Retina (tissue), 1 donor: ENCODE data around the gene LRRC74A.
A peak's percentile ranks its signal among the peaks of the same experiment; 100 is the strongest.

Source experiments
- DNase-seq: peaks from one replicate; pipeline ENCODE4 v3.0.0-alpha.2; 2016

Gene LRRC74A

DNA sequence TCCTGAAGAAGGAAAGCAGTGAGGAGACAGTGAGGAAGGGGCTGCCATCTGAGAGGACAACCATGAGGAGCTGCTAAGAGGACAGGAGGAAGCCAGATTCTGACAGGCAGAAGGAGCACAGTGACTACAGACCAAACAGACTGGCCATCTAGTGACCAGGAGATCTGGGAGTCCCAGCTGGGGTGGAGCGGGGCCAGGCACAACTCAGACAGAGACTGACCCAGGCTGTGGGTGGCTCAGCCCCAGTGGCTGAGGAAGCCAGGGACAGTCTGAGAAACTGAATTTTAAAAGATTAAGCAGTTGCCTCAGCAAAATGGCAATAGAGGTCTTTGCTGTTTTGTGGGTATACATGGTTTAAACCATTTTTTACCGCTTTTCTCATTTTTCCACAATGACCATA is 28.9 kb downstream of the LRRC74A start:
- DNase-seq, result no peak

- no peak for DNase-seq
Observed at GRCh38 chr14:76856769-76857168, 30.6 kb downstream of the LRRC74A start.

DNA sequence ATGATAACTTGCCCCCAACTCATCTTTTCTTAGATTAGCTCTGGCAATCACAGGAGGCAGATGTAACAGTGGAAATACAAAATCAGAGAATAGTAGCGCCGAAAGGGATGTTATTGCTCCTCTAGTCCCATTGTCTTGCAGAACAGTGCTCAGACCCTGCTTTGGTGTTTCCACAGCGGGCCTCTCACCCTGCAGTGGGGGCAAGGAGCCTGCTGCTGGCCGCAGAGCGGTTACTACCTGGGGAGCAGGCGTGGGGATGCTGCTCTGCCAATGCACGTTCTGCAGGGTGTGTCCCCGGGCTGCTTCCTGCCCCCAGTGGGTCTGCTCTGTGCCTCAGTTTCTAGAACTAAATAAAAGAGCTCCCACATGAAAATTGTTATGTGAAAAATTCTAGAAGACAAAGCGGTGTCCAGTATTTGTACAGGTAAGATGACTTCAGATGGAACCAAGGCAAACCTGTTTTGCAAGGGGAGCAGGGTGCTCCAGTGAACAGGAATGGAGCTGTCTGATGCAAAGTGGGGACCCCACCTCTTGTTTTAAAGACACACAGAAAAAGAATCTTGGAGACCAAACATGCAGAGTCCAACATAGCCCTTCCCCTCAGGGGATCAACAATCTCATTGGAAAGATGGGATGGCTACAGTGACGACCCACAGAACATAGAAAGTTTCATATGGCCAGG is 35.5 kb downstream of the LRRC74A start:
- no peak for DNase-seq

GRCh38 chr14:76862546-76863282 is 36.5 kb downstream of the LRRC74A start:
- DNase-seq, result no peak

GRCh38 chr14:76863724-76864407 is 37.7 kb downstream of the LRRC74A start:
- DNase-seq, result peak; percentile 65

- DNase-seq, result no peak
Observed at GRCh38 chr14:76866456-76866855, 40.2 kb downstream of the LRRC74A start.

- no peak for DNase-seq
Observed at GRCh38 chr14:76867516-76868453, 41.6 kb downstream of the LRRC74A start.

- no peak for DNase-seq
Observed at GRCh38 chr14:76868454-76869170, 42.4 kb downstream of the LRRC74A start.

DNA sequence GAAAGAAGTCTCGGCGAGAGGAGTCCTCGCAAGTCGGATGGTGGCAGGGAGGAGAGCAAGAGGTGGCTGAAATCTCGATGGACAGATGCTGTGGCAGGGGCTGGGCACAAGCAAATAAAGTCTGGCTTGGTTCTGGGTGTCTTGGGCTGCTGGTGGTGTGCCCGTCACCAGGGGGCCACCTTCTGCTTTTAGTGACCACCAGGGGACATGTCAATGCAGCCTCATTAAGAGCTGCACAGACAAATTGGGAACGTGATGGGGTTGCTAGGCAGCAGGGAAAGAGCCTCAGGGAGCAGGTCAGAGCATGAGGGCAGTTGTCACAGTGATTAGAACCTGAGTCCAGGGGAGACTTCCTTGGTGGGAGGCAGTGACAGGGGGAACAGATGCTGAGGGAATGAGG is 44.0 kb downstream of the LRRC74A start:
- peak; percentile 40 for DNase-seq

GRCh38 chr14:76872796-76873432 is 46.7 kb downstream of the LRRC74A start:
- DNase-seq, result peak; percentile 81

DNA sequence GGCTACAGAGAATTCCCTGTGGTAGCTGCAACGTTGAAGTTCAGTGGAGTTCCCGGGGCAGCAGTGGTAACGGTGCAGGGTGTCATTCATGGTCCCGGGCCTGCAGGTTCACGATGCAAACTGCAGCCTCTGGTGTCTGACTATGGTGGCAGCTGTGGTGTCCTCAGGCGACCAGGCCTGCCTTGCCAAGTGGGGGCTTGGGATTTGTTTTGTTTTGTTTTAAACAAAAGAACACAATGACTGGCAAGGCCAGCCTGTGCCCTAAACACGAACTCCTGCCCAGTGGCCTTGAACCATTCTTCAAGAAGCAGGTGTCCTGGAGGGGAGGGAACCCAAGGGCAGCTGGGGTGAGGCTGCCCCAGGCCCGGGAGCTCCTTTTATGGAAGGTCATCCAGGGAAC is 48.5 kb downstream of the LRRC74A start:
- DNase-seq, result no peak

- peak; percentile 79 for DNase-seq
Observed at GRCh38 chr14:76876076-76876475, 49.9 kb downstream of the LRRC74A start.

DNA sequence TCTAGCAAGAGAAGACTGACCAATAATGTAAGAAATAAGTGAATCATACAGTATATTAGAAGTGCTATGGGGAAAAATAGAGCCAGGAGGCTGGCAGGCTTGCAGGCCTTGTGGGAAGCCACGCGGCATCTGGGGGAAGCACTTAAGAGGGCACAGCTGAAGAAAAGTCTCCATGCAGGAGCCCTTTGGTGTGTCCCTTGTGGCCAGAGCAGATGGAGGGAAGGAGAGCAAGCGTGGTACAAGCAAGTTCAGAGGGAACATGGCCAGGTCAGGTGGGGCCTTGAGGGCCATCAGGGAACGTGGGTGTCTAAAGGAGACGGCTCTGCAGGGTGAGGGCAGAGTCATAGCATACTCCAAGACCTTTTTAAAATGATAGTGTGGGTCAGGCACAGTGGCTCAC is 51.7 kb downstream of the LRRC74A start:
- DNase-seq, result no peak

DNA sequence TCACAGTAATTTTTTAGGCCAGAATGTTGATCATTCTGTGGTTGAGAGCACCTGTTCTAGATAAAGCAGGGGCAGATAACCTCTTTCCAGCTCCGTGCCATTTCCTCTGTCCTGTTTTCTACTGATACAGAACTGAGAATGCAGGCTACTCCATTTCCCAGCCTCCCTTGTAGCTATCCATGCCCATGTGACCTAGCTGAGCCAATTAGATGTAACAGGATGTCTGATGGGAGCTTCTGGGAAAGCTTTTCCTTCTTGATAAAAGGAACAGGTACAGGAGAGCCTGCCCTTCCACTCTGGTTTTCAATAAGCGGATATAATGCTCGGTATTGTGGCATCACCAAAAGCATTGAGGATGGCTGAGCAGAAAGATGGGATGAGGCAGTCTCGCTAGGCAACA is 54.2 kb downstream of the LRRC74A start:
- no peak for DNase-seq

- DNase-seq, result no peak
Observed at GRCh38 chr14:76881348-76881747, 55.1 kb downstream of the LRRC74A start.

DNA sequence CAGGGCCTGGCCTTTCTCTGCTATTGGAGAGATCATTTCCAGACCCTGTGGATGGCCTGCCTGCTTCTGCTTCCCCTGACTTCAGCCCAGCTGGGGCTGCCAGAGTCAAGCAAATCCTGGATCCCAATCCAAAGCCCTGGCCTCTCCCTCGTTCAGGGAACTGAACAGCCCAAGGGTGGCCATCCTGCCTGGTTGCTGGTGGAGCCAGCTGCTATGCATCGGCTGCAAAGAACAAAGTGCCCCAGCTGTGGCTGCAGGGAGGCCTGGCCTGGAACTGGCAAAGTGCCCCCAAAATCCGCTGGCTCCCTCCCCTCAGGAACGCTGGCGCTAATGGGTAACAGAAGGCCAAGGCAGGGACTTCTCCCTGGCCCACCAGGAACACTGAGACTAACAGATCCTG is 56.4 kb downstream of the LRRC74A start:
- no peak for DNase-seq

GRCh38 chr14:76883447-76883846 is 57.2 kb downstream of the LRRC74A start:
- no peak for DNase-seq

- no peak for DNase-seq
Observed at GRCh38 chr14:76884394-76884793, 58.2 kb downstream of the LRRC74A start.

DNA sequence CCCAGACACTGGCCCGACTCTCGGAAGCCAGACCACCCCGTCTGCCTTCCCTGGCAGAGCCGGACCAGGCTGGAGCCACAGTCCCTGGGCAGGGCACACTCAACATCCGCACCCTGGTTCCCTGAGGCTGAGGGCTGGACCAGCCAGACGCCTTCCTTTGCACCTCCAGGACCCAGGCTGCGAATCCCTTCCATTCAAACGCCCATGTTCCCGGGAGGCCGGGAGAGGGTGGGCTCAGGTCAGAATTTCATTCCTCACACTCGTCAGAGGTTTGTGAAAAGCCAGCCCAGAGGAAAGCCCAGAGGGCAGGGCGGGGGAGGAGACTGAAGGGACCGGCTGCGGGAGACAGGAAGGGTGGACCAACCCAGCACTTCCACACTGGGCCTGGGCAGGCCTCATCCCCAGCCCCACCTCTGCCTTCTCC is 58.7 kb downstream of the LRRC74A start:
- no peak for DNase-seq

- DNase-seq, result no peak
Observed at GRCh38 chr14:76887191-76887590, 61.0 kb downstream of the LRRC74A start.

- no peak for DNase-seq
Observed at GRCh38 chr14:76891391-76891790, 65.2 kb downstream of the LRRC74A start.

DNA sequence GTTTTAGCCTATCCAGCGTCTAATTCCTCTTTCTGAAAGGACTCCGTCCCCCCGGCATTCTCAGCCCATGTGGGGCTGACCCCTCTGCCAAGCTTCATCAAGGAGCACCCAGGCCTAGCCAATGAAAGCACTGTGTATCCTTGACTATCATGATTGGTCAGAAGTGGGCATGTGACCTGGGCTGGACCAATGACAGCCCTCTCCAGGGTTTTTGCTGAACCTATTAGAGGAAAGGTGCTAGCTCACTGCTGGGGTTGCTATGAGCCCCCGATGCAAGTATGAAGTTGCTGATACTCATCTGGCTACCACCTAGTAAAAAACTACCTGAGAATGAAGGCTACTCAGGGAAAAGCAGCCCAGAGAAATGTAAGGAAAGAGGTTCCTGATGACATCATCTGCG is 68.1 kb downstream of the LRRC74A start:
- DNase-seq, result no peak
